ENCODE measurements around the gene CD52.
"Not testable (repeated sequence)": the region's sequence is repeated elsewhere in the genome, so short reads cannot be mapped to it uniquely, and the experiment has no call there.

Gene CD52

DNA sequence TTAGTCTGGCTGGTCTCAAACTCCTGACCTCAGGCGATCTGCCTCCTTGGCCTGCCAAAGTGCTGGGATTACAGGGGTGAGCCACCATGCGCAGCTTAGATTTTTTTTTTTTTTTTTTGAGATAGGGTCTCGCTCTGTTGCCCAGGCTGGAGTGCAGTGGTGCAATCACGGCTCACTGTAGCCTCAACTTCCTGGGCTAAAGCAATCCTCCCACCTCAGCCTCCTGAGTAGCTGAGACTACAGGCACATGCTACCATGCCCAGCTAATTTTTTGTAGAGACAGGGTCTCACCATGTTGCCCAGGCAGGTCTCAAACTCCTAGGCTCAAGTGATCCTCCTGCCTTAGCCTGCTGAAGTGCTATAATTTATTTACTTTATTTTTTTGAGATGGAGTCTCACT is 11.6 kb downstream of the CD52 start:
- not testable (repeated sequence) for DNase-seq (ENCODE audit: low read depth in 3 of 3, low spot score in 1 of 3)

DNA sequence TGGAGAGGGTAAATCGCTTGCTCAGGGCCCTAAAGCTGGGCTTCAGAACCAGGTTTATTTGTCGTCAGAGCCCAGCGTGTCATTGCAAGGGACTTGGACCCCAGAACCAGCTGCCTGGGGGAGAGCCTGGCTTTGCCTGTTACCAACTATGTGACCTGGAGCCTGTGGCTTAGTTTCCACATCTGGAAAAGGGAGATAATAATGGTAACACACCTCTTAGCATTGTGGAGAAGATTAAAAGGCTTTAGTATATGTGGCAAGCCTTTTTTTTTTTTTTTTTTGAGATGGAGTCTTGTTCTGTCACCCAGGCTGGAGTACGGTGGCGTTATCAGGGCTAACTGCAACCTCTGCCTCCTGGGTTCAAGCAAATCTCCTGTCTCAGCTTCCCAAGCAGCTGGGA is 12.5 kb downstream of the CD52 start:
- DNase-seq (ENCODE audit: low read depth in 3 of 3, low spot score in 1 of 3) = no peak

DNA sequence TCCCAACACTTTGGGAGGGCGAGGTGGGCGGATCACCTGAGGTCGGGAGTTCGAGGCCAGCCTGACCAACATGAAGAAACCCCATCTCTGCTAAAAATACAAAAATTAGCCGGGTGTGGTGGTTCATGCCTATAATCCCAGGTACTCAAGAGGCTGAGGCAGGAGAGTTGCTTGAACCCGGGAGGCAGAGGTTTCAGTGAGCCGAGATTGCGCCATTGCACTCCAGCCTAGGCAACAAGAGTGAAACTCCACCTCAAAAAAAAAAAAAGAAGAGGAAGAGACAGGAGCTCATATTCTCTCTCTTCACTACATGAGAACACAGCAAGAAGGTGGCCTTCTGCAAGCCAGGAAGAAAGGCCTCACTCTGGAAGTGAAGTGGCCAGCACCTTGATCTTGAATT is 15.6 kb downstream of the CD52 start:
- not testable (repeated sequence) for DNase-seq (ENCODE audit: low read depth in 3 of 3, low spot score in 1 of 3)

DNA sequence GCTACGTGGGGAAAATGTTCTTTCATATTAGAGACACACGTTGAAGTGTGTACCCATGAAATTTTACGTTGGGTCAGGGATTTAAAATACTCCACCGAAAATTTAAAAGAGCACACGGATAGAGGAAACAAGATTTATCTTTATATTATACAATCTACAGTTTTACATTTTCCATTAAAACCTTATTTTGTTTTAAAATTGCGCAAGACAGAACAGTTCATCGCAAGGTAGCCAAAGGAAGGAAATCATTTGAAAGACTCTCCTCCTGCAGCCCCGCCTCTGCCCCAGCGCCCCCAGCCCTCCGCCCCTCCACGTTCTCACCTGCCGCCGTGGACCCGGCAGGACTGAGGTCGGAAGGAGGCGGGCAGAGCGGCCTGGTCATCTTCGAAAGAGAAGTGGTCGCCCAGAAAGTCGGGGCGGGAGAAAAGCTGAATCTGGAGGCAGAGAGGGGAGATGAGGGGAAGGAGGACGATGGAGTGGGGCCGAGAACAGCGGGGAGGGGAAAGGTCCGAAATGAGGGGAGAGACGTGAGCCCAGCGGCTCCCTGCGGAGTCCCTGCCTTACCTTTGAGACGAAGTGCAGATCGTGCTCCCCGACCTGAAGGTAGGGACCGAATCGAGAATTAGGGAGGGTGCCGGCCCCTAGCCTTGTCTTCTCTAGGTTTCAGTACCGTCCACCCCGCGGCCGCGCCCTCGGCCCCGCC is 18.2 kb downstream of the CD52 start:
- no peak for DNase-seq (ENCODE audit: low read depth in 3 of 3, low spot score in 1 of 3)

DNA sequence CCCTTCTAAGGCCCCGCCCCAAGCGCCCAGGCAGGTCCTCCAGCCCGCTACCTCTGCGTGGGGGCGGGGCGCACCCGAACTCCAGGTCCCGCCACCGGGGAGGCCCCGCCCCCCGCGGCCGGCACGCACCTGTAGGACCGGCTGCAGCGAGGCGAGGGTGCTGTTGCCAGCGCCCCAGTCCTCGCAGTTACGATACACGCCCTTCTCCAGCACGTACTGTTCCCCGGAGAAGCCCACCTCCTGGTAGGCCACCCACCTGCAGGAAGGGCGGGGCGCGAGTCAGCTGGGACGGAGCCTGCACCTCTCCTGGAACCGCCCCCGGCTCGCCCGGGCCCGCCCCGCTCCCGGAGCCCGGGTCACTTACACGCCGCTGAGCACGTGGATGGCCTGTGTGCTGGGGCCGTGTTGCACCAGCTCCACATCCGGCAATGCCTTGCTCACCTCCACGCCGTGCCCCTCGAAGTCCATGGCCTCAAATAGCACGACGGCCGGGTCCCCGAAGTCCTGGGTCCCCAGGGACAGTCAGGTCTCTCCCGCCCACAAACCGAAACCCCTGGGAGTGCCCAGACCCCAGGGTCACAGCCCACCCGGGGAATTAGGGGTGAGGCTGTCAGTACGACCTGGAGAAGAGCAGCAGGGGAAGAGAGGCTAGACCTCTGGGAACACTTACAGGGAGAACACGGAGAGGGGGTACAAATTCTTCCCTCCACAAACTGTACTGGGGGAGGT is 18.9 kb downstream of the CD52 start:
- DNase-seq (ENCODE audit: low read depth in 3 of 3, low spot score in 1 of 3) = peak; percentile 66 to 82 (median 70)

DNA sequence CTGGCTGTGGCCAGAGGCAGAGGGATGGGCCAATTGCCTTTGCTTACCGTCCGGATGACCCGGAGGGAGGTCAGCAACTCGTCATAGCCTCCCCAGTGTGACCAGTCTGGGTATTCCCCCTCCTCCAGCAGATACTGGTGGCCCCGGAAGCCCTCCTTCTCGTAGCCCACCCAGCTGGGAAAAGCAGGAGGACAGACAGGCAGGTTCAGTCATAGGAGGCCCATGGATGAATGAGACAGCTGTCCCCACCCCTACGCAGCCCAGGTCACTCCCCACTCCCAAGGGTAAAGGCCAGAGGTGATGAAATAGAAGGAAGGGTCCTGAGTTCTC is 19.4 kb downstream of the CD52 start:
- no peak for DNase-seq (ENCODE audit: low read depth in 3 of 3, low spot score in 1 of 3)

DNA sequence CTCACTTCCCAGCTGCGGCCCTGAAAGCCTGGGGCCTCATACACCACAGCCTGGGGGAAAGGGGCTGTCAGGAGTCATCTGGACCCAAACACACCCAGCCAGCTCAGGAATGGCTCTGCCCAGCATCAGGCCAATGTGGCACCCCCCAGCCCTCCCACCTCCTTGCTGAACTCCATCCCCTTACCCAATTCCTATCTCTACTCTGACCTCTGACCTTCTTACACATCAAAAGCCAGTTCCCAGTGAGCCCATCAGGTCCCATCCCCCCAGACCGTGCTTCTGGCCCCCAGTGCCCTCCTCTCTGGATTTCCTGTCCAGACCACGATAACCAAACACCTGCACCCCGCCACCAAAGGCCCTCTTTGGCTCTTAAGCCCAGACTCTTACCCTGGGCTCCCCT is 19.9 kb downstream of the CD52 start:
- DNase-seq (ENCODE audit: low read depth in 3 of 3, low spot score in 1 of 3) = no peak

DNA sequence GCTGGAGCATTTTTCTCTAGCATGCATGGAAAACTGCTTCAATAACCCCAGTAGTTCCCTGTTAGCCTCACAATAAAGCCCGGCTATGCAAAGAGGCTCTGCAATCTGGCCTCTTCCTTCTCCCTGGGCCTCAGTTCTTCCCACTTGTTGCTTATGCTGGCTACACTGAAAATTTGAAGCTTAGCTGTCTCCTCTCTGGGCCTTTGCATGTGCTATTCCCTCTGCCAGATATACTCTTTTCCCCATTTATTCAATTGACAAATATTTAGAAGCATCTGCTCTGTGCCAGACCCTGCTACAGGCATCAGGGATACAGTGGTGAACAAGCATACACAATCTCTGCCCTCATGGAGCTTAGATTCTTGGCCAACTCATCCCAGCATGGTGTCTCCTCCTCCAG is 20.9 kb downstream of the CD52 start:
- no peak for DNase-seq (ENCODE audit: low read depth in 3 of 3, low spot score in 1 of 3)

DNA sequence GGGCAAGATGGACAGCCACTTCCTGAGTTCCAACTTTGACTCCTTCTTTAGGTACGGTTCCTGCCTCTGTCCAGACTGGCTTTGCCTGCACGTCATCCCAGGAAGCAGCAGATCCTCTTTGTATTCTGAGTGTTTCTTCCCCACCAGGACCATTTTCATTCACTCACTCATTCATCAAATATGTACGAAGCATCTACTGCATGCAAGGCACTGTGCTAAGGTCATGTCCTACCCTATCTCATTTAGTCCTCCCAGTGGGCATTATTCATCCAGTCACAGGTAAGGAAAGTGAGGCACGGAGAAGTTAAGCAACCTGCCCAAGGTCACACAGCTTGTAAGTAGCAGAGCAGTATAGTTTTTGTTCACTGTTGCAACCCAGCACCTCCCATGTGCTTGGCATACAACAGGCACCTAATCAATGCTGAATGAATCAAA is 22.3 kb downstream of the CD52 start:
- no peak for DNase-seq (ENCODE audit: low read depth in 3 of 3, low spot score in 1 of 3)

DNA sequence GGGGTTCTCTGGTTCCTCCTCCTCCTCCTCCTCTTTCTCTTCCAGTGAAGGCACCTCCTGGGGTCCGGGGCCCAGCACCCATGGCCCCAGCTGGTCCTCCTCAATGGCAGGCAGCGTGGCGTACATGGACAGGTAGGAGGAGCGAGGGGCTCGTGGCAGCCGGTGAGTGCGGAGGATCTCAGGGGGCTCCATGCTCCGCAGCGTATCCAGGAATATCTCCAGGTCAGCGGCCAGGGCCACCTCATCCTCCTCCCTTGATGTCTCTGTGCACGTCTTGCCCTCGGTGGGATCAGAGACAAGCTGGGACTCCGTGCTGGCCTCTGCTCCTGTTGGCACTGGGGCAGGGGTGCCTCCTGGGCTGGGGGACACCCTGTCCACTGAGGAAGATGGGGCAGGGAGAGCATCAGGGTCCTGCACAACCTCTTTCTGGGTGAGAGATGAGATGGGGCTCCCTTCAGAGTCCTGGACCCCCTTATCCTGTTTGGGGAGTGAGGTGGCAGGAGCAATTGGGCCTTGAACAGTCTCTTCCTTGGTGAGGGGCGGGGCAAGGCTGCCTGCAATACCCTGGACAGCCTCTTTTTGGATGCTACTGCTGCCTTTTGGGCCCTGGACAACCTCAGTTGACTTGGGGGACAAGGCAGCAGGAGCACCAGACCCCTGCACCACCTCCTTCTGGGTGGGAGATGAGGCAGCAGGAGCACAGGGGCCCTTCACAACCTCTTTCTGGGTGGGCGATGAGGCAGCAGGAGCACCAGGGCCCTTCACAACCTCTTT is 26.6 kb downstream of the CD52 start:
- no peak for DNase-seq (ENCODE audit: low read depth in 3 of 3, low spot score in 1 of 3)

DNA sequence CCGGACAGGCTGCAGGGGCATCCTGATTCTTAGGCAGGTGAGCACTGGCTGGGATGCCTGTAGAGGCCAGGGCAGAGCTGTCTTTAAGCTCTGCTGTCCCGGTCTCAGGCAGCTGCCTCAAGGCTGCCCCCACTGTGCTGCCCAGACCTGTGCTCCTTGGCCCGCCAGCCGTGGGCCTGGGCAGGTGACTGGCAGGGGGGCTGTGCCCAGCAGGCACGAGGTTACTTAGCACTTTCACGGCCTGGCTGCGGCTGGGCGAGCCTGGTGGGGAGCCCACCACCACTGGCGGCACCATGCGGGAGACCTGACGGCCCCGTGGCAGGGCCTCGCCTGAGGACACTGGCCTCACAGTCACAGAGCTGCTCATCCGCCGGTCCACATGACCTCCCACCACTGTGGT is 28.0 kb downstream of the CD52 start:
- DNase-seq (ENCODE audit: low read depth in 3 of 3, low spot score in 1 of 3) = no peak

DNA sequence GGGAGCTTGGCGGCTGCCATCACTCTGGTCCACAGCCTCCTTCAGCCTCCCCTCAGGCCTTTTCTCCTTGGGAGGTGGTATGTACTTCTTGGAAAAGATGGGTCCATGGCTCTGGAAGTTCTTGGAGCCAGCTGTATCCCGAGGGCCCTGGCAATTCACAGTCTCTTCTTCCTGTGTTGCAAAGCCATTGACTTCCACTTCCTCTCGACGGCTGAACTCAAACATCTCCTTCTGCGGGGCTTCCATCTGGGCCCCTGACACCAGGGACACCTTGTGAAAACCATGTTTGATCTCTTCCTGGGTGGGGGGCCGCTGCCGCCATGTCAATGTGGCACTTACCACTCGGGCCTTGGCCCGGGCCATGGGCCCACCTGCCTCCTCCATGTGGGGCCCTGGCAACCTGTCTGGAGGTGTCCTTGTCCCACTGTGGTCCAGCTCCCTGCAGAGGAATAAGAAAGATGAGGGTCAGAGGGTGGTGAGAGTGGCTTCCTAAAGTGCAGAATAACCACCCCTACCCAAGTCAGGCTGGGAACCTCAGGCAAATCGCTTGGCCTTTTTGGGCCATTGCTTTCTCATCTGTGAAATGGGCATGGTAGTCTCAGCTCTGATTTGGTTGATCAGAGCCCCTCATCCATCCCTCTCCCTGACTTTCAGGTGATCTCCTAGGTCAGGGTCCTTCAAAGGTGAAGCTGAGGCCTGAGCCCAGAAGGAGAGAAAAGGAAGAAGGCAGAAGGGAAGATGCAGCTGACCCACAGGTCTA is 28.7 kb downstream of the CD52 start:
- no peak for DNase-seq (ENCODE audit: low read depth in 3 of 3, low spot score in 1 of 3)

DNA sequence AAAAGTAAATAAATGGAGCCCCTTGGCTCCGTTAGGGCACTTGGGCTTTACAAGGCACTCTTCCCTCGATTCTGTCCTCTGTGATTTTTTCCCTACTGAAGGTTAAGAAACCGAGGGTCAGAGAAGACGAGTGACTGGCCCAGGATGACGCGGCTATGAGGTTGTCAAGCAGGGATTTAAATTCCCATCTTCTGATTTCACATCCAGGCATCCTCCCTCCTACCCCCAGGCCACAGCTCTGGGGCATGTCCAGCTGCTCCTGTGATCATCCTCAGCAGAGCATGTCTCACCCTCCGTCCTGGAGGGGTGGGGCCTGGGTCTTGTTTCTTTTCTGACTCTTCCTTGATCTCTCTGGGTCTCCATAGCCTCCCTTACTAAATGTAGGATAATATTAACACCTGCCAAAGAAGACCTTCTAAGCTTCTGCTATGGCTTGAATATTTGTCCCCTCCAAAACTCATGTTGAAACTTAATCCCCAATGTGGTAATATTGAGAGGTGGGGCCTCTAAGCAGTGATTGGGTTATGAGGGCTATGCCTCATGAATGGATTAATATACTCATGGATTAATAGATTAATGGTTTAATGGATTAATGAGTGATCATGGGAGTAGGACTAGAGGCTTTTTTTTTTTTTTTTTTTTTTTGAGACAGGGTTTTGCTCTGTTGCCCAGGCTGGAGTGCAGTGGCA is 31.6 kb downstream of the CD52 start:
- no peak for DNase-seq (ENCODE audit: low read depth in 3 of 3, low spot score in 1 of 3)

DNA sequence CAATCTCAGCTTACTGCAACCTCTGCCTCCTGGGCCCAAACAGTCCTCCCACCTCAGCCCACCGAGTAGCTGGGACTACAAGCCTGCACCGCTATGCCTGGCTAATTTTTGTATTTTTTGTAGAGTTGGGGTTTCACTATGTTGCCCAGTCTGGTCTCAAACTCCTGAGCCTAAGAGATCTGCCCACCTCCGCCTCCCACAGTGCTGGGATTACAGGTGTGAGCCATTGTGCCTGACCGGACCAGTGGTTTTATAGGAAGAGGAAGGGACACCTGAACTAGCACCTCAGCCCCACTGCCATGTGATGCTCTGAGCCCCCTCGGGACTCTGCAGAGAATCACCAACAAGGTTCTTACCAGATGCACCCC is 32.1 kb downstream of the CD52 start:
- no peak for DNase-seq (ENCODE audit: low read depth in 3 of 3, low spot score in 1 of 3)

DNA sequence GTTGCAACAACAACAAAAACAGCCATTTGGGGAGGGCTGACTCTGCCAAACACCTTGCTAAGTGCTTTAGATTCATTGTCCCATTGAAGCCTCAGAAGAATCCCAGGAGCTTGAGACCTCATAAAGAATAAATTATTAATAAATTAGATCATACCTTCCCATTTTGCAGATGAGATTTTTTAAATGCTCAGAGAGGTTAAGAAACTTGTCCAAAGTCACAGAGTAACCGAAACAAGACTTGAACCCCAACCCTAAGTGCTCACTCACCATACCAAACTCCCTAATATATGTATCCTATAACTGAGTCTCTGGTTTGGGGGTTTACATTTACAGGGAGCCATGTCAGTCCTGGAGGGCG is 32.6 kb downstream of the CD52 start:
- no peak for DNase-seq (ENCODE audit: low read depth in 3 of 3, low spot score in 1 of 3)

DNA sequence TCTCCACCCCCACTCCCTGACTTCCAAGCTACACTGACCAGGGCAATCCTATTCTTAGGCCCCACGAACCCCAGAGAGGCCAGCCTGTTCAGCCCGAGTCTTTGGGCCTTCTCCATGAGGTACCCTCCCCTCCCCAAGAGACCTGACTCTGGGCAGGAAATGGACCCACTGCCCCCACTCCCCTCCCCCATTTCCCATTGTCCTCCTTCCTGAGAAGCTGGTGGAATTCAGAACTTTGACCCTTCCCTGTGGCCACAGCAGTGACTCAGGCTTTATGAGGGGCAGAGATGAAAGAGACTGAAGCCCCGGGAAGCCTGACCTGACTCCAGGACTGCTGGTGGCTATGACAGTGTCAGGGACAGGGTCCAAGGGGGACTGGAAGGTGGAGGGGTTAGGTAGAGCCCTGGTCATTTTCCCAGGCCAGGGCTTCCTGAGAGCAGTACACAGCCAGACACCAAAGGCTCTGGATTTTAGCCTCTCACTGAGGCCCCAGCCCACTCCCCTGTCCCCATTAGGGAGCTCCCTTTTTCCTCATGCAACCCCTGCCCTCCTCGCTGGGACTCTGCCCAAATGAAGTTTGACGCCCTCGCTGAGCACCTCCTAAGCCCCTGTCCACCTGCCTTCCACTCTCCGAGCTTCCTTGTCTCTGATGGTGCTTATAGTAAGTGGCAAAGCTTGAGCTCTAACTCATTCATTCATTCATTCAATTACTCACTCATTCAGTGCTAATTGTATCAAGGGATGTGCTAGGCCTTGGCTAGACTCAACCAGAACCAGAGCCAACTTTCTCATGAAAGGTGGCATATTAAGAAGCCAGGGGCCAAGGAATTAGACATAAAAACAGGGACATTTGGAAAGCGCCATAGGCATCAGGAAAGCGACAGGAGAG is 33.2 kb downstream of the CD52 start:
- no peak for DNase-seq (ENCODE audit: low read depth in 3 of 3, low spot score in 1 of 3)

DNA sequence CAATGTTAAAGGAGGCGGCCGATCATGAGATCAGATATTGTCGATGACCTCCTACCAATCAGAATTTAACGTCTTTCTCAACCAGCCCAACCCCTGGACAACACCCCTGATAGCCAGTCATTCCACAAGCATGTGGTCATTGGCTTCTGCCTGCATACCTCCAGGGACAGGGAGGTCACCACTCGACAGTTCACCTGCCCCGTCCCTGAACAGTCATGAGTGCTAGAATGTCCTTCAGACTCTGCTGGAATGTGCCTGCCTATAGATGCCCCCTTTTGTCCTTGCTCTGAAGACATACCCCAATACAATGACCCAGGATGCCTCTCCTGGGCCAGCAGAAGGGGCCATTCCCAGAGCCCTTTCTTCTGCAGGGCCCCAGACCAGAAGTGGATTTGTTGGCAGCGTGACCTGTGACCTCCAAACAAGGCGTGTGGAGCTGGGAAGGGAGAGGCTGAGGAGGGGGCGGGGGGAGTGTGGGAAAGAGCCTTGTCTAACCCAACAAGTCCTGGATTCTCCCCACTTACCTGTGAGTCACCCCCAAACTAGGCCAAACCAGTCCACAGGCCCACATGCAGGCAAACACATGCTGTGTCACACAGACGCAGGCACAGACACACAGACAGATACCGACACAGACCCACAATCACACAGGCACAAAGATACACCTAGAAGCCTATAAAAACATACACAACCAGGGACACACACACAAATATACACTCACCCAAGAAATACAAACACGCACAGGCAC is 34.0 kb downstream of the CD52 start:
- DNase-seq (ENCODE audit: low read depth in 3 of 3, low spot score in 1 of 3) = no peak

DNA sequence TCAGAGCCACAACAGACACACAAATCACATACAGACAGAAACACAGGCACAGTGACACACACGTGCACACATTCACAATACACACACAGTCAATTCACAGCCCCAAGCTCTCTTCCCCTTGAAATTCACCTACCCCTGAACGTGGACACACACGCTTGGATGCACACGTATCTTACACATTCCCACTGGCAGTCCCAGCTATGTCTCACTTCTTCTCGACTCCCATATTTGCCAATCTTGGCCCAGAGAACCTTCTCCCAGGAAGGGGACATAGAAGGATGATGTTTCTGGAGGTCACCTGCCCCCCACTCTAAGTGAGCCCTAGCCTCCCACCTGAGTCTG is 34.6 kb downstream of the CD52 start:
- DNase-seq (ENCODE audit: low read depth in 3 of 3, low spot score in 1 of 3) = no peak

DNA sequence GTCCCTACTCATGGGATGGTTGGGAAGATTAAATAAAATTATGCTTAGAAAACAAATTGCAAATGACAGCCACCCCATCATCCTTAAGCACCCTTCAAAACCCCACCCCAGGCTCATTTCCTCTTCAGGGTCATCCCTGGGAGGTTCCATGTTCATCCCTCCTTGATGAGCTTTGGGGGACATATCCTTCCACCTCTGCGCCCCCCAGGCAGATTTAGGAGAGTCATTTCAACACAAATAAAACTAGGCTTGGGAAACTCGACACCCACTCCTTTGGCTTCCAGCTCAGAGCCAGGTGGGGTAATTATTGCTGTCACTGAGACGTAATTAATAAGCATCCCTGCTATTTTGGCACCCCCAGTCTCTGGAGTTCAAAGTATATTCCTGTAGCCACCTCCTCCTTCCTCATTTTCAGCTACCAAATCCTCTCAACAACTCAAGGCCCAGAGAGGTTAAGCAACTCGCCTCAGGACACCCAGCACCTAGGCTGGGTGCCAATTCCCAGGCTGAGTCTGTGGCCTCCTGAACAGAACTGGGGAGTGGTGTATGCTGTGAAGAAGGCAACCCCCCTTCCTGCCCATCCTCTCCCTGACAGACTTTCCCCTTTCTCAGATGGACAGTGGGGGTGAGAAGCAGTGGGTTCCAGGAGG is 35.6 kb downstream of the CD52 start:
- DNase-seq (ENCODE audit: low read depth in 3 of 3, low spot score in 1 of 3) = no peak

Measured in stimulated activated CD4-positive, alpha-beta T cell treated with anti-CD3 and anti-CD28 coated beads, TNF-alpha, amount 100 ng/mL, for 1 hour (primary cell).